ENCODE results near the gene PCNX2.
"Not testable (repeated sequence)": the region's sequence is repeated elsewhere in the genome, so short reads cannot be mapped to it uniquely, and the experiment has no call there.

Gene PCNX2

DNA sequence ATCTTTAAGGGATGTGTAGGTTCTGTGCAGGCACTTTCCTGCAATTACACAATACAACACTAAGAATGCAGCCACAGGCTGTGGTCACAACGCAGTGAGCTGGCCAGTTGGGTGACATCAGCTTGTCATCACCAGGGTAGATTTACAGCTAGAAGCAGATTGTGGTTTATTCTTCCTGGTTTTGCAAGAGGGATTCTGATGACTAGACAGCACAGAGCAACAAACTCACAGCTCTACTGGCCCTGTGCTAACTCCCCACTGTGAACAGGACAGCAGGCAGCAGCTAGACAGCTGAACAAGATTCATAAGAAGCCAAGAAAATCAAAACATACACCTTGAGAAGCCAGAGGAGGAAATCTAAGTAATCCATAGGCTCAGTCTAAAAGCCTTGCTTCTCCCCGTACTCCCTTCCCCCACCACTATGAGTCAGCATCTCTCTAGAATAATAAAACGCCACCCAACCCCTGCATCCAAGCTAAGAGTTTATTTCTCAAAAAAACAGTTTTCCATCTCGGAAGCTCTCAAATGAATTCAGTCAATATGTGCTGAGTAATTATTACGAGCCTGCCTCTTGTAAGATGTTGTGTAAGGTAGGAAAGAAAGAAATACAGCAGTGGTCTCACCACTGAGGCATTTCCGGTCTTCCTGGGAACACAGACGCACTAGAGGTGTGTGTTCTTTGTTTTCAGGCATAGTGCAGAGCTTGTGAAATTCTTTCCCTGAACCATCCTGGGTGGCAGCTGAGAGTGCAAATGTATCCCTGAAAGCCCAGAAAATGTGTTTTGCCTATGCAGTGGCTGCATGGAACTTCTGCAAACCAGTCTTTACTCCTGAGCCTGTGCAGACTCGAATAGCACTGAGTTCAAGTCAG is 182.3 kb downstream of the PCNX2 start:
- H3K4me3 ChIP-seq = no peak overlapping the region
- peak overlapping the region; percentile 35; the same call in 1 of the 2 replicates for H3K4me2 ChIP-seq
- TF ChIP-seq Cebpa-rat (IDR thresholded peaks at IDR 0.05) = no peak
- no peaks in the 10 kb centered on the region for H4K20me1 ChIP-seq
- no peak overlapping the region for H3K27ac ChIP-seq
- peaks cover 10% of the 10 kb centered on the region for H3K4me1 ChIP-seq
- H3K9me3 ChIP-seq = peaks cover 6% of the 10 kb centered on the region; the same call in 1 of the 2 replicates
- no peaks in the 10 kb centered on the region for H3K27me3 ChIP-seq
- H3K9ac ChIP-seq = no peak overlapping the region
- peaks cover 6% of the 10 kb centered on the region; the same call in 1 of the 2 replicates for H3K36me3 ChIP-seq

DNA sequence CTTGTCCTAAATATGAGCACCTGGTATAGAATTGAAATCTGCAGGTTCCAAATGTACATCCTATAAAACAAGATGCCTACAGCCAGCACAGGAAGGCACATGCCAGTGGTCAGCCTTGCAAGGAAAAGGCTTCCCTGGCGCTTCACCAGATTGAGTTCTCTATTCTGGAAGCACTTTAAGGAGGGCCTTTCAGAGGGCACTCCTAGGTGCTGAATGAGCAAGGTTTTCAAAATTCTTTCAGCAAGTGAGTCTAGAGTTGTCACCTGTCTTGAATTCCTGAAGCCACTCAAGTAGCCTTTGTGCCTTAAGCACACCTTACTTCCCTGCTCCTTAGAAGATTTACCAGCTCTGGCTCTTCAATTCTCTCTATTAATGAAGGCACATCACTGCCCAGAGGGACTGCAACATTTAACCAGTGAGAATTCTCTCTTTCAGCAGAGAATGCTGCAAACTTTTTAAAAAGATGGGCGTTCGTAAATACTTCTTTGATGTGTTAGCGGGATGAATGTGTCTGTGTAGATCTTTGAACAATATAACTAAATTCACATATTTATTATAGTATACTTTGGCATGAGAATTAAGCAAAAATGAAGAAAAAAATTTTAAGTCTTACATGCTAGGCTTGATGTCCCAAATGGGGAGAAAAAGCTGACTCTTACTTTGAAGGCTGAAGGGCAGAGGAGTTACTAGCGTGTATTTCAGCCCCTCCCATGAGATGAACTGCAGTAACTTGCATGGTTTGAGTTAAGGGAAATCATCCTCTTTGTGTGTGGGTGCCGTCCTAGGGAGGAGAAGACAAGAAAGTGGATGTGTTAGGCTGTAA is 183.1 kb downstream of the PCNX2 start:
- H3K9ac ChIP-seq = no peak overlapping the region
- no peak overlapping the region for H3K4me3 ChIP-seq
- peaks cover 12% of the 10 kb centered on the region; the same call in 1 of the 2 replicates for H3K36me3 ChIP-seq
- peaks cover 4% of the 10 kb centered on the region; the same call in 1 of the 2 replicates for H3K9me3 ChIP-seq
- H3K4me1 ChIP-seq = peaks cover 10% of the 10 kb centered on the region
- no peaks in the 10 kb centered on the region for H3K27me3 ChIP-seq
- no peak overlapping the region; the same call in 1 of the 2 replicates for H3K4me2 ChIP-seq
- no peak for TF ChIP-seq Cebpa-rat (IDR thresholded peaks at IDR 0.05)
- H3K27ac ChIP-seq = no peak overlapping the region
- no peaks in the 10 kb centered on the region for H4K20me1 ChIP-seq

DNA sequence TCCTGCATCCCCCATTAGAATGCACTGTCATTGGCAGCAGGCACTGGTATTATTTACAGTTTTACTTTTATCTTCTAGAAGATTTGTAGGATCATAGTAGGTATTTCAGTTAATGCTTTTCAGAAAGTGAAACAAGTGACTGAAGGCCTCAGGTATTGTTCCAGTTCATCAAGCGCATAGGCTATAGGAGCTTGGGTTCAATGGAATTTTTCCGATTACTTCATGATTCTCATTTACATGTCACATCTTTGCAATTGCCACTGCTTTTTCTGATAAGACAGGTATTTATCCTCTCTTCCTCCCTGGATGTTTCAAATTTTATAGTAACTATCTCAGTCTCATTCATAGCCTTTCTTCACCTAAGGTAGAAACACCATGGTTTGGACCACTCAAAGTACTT is 183.8 kb downstream of the PCNX2 start:
- no peaks in the 10 kb centered on the region for H4K20me1 ChIP-seq

DNA sequence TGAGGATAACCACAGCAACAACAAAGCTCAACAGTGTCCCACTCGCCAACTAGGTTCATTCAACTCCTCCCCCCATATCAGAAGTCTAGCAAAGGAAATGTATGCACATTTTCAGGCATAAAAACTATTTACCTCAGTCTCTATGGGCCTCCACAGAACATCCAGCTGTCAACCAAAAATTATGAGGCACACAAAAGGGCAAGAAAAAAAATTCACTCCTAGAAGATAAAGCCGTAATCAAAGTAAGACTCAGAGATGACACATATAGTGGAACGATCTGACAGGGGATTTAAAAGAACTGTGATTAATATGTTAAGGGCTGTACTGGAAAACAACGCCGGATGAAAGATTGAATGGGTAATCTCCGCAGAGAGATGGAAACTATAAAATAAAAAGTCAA is 186.4 kb downstream of the PCNX2 start:
- Histone ChIP-seq H4K20me1 (no peaks in the 10 kb centered on the region), H3K4me2 (no peak overlapping the region), H3K4me1 (peaks cover 10% of the 10 kb centered on the region), H3K4me3 (no peak overlapping the region), H3K9ac (no peak overlapping the region), H3K27me3 (no peaks in the 10 kb centered on the region), H3K36me3 (peaks cover 12% of the 10 kb centered on the region; the same call in 1 of the 2 replicates), H3K27ac (no peak overlapping the region), H3K9me3 (no peaks in the 10 kb centered on the region)
- no peak for TF ChIP-seq Cebpa-rat (IDR thresholded peaks at IDR 0.05)

More for the DNA sequence above, 183.8 kb downstream of the PCNX2 start:
- Histone ChIP-seq H3K9me3 (no peaks in the 10 kb centered on the region), H3K4me2 (no peak overlapping the region), H3K4me1 (peaks cover 10% of the 10 kb centered on the region), H3K9ac (no peak overlapping the region), H3K4me3 (no peak overlapping the region), H3K36me3 (peaks cover 12% of the 10 kb centered on the region; the same call in 1 of the 2 replicates), H3K27ac (no peak overlapping the region), H3K27me3 (no peaks in the 10 kb centered on the region)
- no peak for TF ChIP-seq Cebpa-rat (IDR thresholded peaks at IDR 0.05)

DNA sequence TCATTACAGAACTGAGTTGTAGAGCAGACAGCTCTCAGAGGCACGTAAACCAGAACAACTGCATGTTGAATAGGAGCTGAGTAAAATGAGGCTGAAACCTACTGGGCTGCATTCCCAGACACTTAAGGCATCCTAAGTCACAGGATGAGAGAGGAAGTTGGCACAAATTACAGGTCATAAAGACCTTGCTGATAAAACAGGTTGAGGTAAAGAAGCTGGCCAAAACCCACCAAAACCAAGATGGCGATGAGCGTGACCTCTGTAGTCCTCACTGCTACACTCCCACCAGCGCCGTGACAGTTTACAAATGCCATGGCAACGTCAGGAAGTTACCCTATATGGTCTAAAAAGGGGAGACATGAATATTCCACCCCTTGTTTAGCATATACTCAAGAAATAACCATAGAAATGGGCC is 187.8 kb downstream of the PCNX2 start:
- not testable (repeated sequence) for H3K27ac ChIP-seq, H3K9ac ChIP-seq, H3K4me1 ChIP-seq, H3K9me3 ChIP-seq, H4K20me1 ChIP-seq, H3K27me3 ChIP-seq, H3K4me3 ChIP-seq, H3K4me2 ChIP-seq
- H3K36me3 ChIP-seq = peaks cover 12% of the 10 kb centered on the region; the same call in 1 of the 2 replicates

DNA sequence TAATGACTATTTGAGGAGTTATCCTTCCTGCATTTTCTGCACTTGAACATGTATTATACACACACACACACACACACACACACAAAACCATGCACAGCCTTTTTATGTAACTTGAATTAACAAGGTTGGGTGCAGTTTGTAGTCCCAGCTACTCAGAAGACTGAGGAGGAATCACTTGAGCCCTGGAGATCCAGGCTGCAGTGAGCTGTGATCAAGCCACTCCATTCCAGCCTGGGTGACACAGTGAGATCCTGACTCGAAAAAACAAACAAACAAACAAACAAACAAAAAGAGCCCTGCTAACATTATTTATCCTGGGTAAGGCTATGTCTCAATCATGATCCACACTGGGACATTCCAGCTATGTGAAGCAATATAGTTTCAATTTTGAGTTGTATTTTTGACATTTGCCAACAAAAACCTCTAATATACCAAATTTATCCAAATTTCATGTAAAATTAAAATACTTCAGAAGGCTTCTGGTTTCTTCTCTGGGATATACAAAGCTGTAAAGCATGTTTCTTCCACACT is 188.3 kb downstream of the PCNX2 start:
- H3K27ac ChIP-seq = no peak overlapping the region

DNA sequence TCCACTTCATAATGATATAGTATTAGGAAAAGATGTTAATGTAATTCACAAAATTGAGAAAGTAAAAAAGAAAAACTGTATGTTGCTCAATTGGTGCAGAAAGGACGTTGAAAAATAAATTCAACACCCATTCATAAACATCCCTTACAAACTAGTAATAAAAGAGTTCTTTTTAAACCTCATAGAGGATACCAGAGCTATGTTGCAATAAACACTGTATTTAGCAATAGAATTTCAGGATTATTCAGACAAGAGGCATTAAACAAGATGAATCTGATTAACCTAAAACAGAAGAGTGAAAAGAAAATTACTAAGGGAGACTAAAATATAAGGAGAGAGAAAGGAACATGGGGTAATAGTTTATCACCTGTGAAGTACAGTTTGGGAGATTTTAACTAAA is 190.3 kb downstream of the PCNX2 start:
- no peaks in the 10 kb centered on the region for H4K20me1 ChIP-seq
- H3K36me3 ChIP-seq = peaks cover 12% of the 10 kb centered on the region; the same call in 1 of the 2 replicates
- no peaks in the 10 kb centered on the region for H3K4me1 ChIP-seq
- H3K27me3 ChIP-seq = no peaks in the 10 kb centered on the region
- H3K27ac ChIP-seq = no peak overlapping the region
- H3K4me2 ChIP-seq = no peak overlapping the region
- 0 out of 2 replicates have a peak, but pooled peaks cover 4% of the 10 kb centered on the region for H3K9me3 ChIP-seq
- no peak for TF ChIP-seq Cebpa-rat (IDR thresholded peaks at IDR 0.05)
- no peak overlapping the region for H3K4me3 ChIP-seq
- no peak overlapping the region for H3K9ac ChIP-seq

More for the DNA sequence above, 188.3 kb downstream of the PCNX2 start:
- H3K9me3 ChIP-seq = 0 out of 2 replicates have a peak, but pooled peaks cover 4% of the 10 kb centered on the region
- H3K9ac ChIP-seq = no peak overlapping the region
- no peak for TF ChIP-seq Cebpa-rat (IDR thresholded peaks at IDR 0.05)
- no peak overlapping the region for H3K4me3 ChIP-seq
- no peaks in the 10 kb centered on the region for H3K4me1 ChIP-seq
- H3K27me3 ChIP-seq = no peaks in the 10 kb centered on the region
- H3K36me3 ChIP-seq = peaks cover 12% of the 10 kb centered on the region; the same call in 1 of the 2 replicates
- H4K20me1 ChIP-seq = no peaks in the 10 kb centered on the region
- no peak overlapping the region for H3K4me2 ChIP-seq

DNA sequence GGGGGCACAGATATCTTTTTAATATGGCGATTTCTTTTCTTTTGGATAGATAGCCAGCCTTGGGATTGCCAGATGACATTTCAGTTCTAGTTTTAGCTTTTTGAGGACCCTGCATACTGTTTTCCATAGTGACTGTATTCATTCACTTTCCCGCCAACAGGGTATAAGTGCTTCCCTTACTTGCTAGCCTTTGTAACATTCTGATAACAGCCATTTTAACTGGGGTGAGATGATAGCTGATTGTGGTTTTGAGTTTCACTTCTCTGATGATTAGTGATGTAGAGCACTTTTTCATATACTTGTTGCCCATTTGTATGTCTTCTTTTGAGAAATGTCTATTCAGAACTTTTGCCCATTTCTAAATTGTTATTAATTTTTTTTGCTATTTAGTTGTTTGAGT is 193.2 kb downstream of the PCNX2 start:
- H3K27ac ChIP-seq = no peak overlapping the region
- H3K4me1 ChIP-seq = no peaks in the 10 kb centered on the region
- no peaks in the 10 kb centered on the region for H3K27me3 ChIP-seq
- H3K36me3 ChIP-seq = no peaks in the 10 kb centered on the region
- H3K4me2 ChIP-seq = no peak overlapping the region
- H3K4me3 ChIP-seq = no peak overlapping the region
- TF ChIP-seq Cebpa-rat (IDR thresholded peaks at IDR 0.05) = no peak
- no peak overlapping the region for H3K9ac ChIP-seq
- H3K9me3 ChIP-seq = 0 out of 2 replicates have a peak, but pooled peaks cover 4% of the 10 kb centered on the region
- H4K20me1 ChIP-seq = no peaks in the 10 kb centered on the region

DNA sequence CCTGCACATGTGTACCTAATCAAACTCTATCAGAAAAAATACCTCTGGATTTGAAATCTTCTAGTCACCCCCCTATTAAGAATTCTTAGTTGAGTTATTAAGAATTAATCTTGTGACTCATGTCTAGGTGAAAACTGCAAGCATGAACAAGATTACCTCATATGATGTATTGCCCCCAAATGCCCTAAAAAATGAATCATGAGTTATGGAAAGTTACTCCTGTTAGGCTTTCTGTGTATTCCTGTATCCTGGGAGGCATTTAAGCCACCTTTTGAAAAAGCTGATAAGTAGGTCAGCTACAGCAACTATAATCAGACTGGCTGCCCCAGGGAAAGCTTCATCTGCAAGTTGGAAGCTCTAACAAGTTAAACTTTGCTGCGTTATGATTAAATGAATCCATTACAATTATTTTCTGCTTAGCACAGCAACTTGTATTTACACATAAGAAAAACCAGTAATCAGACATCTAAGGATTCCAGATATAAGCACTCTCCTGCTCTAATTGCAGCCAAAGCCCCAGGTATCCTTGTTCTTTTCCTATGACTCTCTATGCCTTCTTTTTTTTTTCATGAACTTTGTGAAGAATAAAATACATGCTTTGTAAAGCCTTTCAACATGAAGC is 197.5 kb downstream of the PCNX2 start:
- Histone ChIP-seq H3K4me1 (no peaks in the 10 kb centered on the region), H3K4me3 (no peak overlapping the region), H3K36me3 (no peaks in the 10 kb centered on the region), H3K27me3 (no peaks in the 10 kb centered on the region), H3K4me2 (no peak overlapping the region), H3K9ac (no peak overlapping the region), H3K27ac (no peak overlapping the region), H3K9me3 (no peaks in the 10 kb centered on the region), H4K20me1 (no peaks in the 10 kb centered on the region)
- TF ChIP-seq Cebpa-rat (IDR thresholded peaks at IDR 0.05) = no peak
